Stimulated activated CD8-positive, alpha-beta memory T cell treated with anti-CD3 and anti-CD28 coated beads, Interleukin-4, amount 100 ng/mL, for 24 hours (primary cell): Measurements from ENCODE around the gene RAB27B.

ENCODE experiments used
- DNase-seq: peaks from one replicate; pipeline ENCODE4 v3.0.0-alpha.2; 2020; ENCODE audit warnings: low read depth

Gene RAB27B

DNA sequence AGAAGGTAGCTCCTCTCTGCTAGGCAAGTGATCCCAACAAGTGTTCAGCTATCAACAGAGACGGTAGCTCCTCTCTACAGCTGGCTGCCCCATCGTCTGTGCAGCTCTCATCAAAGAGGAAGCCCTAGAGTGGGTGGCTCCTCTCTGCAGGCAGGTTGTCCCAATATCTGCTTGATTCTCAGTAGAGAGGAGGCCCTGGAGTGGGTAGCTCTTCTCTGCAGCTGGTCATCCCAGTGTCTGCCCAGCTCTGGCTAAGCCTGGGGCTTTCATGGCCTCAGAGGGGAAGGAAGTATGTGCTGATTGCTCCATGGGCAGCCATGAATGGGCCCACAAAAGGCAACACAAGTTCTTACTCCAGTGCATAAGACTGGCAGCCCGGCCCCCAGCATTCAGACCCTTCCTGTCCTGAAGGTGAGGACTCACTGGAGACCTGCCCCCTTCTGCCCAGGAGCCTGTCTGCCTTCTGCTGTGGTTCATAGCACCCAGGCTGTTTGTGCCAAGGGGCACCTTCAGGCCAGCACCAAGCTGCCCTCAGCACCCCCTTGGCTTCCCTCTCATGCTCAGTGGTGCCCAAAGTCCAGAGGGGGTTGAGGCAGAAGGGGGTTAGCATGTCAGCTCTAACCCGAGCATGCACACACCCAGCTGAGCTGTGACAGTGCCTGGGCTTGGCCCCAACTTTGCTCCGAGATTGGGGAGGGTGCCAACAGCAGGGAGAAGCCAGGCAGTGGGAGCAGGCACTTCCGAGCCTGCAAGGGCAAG lies 82.1 kb downstream of the RAB27B start:
- DNase-seq, result no peak

DNA sequence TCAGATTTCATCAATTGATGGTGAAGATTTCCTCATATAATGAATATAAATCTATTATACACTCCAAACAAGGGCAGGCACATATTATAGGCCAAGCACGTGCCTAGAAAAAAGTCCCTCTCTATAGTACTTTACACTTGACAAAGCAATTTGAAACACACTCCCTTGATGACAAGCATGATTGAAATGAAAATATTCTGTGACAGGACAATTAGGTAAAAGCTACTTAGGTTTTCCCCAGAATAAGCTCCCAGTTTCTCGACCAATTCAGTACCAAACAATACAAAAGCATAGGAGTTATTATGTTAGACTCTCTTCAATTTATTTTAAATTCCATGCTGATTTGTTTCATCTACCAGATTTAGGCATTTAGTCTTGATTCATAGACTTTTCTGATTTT lies 83.3 kb downstream of the RAB27B start:
- DNase-seq, result no peak

DNA sequence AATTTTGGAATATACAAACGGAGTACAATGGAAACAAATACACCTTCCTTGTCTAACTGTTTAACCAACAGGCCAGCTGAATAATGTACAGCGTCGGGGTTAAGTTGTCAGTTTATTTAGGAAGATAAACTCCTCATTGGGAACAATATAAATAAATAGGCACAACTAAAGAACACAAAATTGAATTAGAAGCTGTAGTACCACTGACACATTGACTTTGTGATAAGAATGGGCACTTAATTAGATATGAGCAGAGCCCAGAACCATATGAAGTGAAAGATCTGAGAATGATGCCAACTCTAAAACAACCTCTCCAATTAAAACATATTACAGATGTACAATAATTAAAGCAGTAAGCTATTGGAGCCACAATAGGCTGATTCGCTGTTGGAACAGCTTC lies 86.5 kb downstream of the RAB27B start:
- no peak for DNase-seq

- no peak for DNase-seq
These were observed 88.2 kb downstream of the RAB27B start for GRCh38 chr18:54916507-54916906.

GRCh38 chr18:54918060-54918459 lies 89.8 kb downstream of the RAB27B start:
- DNase-seq, result no peak

DNA sequence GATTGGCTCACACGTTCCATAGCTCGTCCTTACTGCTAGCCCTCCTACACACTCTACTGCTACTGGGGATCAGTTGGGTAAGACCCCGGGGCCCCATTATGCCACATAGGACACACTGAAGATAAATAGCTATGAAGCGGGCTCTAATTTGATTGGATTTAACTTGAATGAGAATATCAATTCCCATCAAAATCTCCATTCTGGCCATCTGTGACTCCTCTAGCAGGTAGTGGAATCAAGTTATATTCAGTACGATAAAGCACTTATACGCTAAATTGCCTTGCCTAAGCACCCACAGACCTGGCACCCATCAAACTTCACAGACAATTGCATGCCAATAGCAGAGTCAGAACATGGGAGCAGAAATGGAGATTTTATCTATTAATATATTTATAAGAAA lies 91.1 kb downstream of the RAB27B start:
- DNase-seq, result no peak

DNA sequence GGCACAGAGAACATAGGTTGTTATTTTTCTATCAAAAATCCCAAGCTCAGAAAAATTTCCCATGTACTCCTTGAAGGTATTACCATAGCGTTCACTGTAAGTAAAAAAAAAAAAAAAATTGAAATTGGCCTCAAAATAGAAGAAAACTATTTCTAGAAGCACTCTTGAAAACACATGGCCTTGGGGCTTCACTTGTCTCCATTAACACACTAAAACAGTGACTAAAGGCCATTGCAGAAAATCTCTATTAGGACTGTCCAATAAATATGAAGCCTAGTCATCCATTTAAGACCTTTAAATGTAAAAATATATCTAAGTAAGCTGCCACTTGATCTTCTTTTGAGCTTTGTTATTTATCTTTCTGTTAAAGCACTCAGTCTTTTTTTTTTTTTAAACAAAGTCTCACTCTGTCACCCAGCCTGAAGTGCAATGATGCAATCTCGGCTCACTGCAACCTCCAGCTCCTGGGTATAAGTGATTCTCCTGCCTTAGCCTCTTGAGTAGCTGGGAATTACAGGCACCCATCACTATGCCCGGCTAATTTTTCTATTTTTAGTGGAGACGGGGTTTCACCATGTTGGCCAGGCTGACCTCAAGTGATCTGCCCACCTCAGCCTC lies 95.2 kb downstream of the RAB27B start:
- no peak for DNase-seq

DNA sequence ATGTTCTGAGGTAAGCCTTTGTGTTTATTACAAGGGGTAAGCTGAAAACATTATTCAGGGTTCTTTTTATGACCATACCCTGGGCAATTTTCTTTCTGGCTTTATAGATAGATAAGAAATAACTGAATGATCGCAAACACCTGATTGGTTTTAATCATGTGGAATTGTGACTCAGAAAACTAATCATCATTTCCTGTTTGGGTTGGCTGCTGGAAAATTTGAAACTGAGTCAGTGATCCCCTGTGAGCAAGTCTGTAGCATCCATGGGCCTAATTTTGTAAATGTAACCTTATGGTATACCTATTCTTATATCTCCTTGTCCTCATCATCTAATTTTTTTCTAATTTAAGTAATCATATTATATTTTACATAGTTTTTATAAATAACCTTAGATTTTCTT lies 96.7 kb downstream of the RAB27B start:
- DNase-seq, result no peak

DNA sequence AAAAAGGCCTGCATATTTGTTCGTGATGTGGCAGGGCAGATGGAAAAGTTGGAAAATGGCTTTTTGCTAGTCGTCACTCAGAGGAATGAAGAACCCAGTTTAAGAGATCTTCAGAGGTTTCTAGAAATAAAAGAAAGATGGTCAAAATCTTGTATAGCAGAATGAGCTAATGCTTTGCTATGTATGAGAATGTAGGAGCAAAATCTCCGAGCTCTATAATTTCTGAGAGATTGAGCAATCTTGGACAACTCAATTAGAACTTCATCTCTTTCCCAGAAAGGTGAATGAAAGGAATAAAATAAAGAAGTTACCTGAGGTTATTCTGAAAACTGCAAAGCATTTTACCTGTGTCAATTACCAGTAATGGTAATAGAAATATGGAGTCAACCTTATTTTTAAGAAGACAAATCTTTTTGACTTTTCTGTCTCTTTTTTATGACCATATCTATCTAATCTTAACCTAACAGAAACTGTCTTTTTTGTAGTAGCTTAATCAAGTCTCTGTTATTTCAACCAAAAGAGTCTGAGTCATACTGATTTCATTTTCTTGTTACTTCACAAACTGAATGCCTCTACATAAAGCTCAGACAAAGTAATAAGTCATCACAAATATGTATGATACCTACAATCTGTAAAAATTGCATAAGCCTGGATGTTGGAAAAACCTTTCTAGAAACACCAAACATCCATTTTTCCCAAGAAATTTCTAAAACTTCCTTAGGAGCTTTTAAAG lies 98.5 kb downstream of the RAB27B start:
- no peak for DNase-seq

DNA sequence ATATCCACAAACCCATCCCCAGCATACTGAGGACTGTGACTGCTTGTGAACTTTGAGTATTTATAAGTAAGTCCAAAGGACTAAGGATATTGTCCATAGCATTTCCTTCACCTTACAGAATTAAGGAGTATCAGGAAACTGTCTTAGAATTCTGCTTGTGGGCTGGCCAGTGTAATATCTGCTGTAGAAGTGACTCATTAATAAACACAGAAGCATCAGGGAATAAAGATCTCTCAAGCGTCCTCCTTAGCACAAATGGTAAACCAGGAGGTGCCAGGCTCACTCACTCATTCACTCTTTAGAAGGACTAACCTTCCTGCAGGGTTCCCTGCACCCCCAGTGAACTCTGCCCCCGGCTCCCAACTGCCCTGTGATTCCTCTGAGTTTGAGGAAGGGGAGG lies 100.0 kb downstream of the RAB27B start:
- DNase-seq, result no peak

GRCh38 chr18:54931152-54931551 lies 102.9 kb downstream of the RAB27B start:
- DNase-seq, result no peak

DNA sequence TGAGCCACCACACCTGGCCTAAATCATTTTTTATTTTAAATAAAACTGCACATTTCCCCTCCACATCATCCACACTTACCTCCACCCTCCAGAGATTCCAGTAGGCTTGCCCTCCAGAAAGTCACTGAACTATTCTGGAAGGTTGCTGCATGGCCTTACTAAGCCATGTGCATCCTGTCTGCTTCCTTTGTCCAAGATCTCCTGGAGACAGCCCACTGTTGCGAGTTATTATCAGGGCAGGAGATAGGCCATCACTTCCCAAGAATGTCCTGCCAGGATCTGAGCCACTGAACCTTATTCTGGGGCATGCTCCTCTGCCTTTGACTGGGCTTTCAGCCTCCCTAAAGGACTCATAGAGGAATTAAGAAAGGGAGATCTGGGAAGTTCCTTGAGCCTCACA lies 104.2 kb downstream of the RAB27B start:
- no peak for DNase-seq

DNA sequence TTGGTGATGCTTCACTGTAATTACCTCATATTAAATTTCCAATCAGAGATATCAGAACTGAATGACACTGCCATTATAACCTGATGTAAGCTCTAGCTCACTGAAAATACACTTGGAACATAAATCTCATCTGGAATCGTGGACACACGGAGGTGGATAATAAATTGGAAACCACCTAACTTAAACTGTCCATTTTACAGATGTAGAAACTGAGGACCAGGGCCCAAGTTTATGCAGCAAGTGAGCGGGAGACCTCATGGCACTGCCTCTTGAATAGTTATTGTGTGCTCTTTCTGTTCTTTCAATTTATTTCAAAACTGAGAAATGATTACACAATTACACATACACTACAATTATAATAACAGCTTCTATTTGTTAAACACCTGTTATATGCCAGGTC lies 110.2 kb downstream of the RAB27B start:
- DNase-seq, result no peak

GRCh38 chr18:54939361-54939917 lies 111.2 kb downstream of the RAB27B start:
- no peak for DNase-seq

GRCh38 chr18:54942144-54942543 lies 113.9 kb downstream of the RAB27B start:
- DNase-seq, result no peak

GRCh38 chr18:54942569-54942968 lies 114.3 kb downstream of the RAB27B start:
- no peak for DNase-seq
